ENCODE results near the gene CRB3. TPM values are rescaled to one million over a fixed set of nuclear protein-coding genes. Genes with fewer than 3 reads are reported as not detected.

The CRB3 gene
- total and polyA plus RNA-seq, 2 donors (not counting 1 experiment from before 2014, with no cell fraction given), result 0.17 TPM; not detected in 1

GRCh38 chr19:6459262-6460098, 4.6 kb upstream of the CRB3 start, which contains the start of gene SLC25A23:
Gene SLC25A23 (minus strand): TSS chr19:6459792. CDS start chr19:6459628, 164 bp downstream.
- no peaks in the 10 kb centered on the region for H4K20me1 ChIP-seq (ENCODE audit: control insufficient read depth, extremely low read depth, insufficient read depth, low read length)
- peak within 1 kb of the TSS; percentile 57 to 81 (median 68) for H3K4me3 ChIP-seq (replicated peaks in 1 of 4; ENCODE audit: control extremely low read depth in 1 of 4, insufficient read depth in 1 of 4, low read depth in 3 of 4, low read length in 4 of 4)
- H3K79me2 ChIP-seq (ENCODE audit: control insufficient read depth, insufficient read depth, low read length), result no peaks in the 10 kb centered on the region
- H3K9me3 ChIP-seq (ENCODE audit: control insufficient read depth, insufficient read depth, low read depth, low read length), result no peaks in the 10 kb centered on the region
- peaks cover 2% of the 10 kb centered on the region for H3K4me1 ChIP-seq (ENCODE audit: control insufficient read depth, extremely low read depth, insufficient read depth, low read length)
- H3K27me3 ChIP-seq (ENCODE audit: control insufficient read depth, insufficient read depth, low read length), result peaks cover 4% of the 10 kb centered on the region
- H3K4me2 ChIP-seq (ENCODE audit: extremely low read depth, insufficient read depth, low read length), result peak within 1 kb of the TSS; percentile 98
- H3K36me3 ChIP-seq (ENCODE audit: control insufficient read depth, insufficient read depth, low read length), result peaks cover 2% of the 10 kb centered on the region
- H2AFZ ChIP-seq (ENCODE audit: low read length), result peak within 1 kb of the TSS; percentile 92
- H3K27ac ChIP-seq (ENCODE audit: insufficient read depth, low read length), result no peak within 1 kb of the TSS
- DNase-seq (ENCODE audit: low read depth in 2 of 2), result peak; percentile 73 to 75
- H3K9ac ChIP-seq (ENCODE audit: insufficient read depth, low read length), result peak within 1 kb of the TSS; percentile 32
- TF ChIP-seq EZH2 (IDR thresholded peaks at IDR 0.05; ENCODE audit: low read length, missing control alignments) (no peak), CTCF (conservative IDR thresholded peaks at IDR 0.05 in 1 of 2, IDR thresholded peaks at IDR 0.05 in 1 of 2; ENCODE audit: low read depth in 1 of 2, low read length in 2 of 2) (no peak)

GRCh38 chr19:6460099-6460884, 3.8 kb upstream of the CRB3 start:
- no peaks in the 10 kb centered on the region for H4K20me1 ChIP-seq (ENCODE audit: control insufficient read depth, extremely low read depth, insufficient read depth, low read length)
- H3K4me3 ChIP-seq (replicated peaks in 1 of 4; ENCODE audit: control extremely low read depth in 1 of 4, insufficient read depth in 1 of 4, low read depth in 3 of 4, low read length in 4 of 4), result peak overlapping the region; percentile 57 to 81 (median 68)
- no peak overlapping the region for H3K27ac ChIP-seq (ENCODE audit: insufficient read depth, low read length)
- H3K9ac ChIP-seq (ENCODE audit: insufficient read depth, low read length), result no peak overlapping the region
- TF ChIP-seq CTCF (conservative IDR thresholded peaks at IDR 0.05 in 1 of 2, IDR thresholded peaks at IDR 0.05 in 1 of 2; ENCODE audit: low read depth in 1 of 2, low read length in 2 of 2) (peak; percentile 46 to 59), EZH2 (IDR thresholded peaks at IDR 0.05; ENCODE audit: low read length, missing control alignments) (no peak)
- H3K79me2 ChIP-seq (ENCODE audit: control insufficient read depth, insufficient read depth, low read length), result no peaks in the 10 kb centered on the region
- DNase-seq (ENCODE audit: low read depth in 2 of 2), result peak; percentile 98
- peaks cover 2% of the 10 kb centered on the region for H3K4me1 ChIP-seq (ENCODE audit: control insufficient read depth, extremely low read depth, insufficient read depth, low read length)
- H3K36me3 ChIP-seq (ENCODE audit: control insufficient read depth, insufficient read depth, low read length), result peaks cover 2% of the 10 kb centered on the region
- no peaks in the 10 kb centered on the region for H3K9me3 ChIP-seq (ENCODE audit: control insufficient read depth, insufficient read depth, low read depth, low read length)
- peak overlapping the region; percentile 92 for H2AFZ ChIP-seq (ENCODE audit: low read length)
- peak overlapping the region; percentile 98 for H3K4me2 ChIP-seq (ENCODE audit: extremely low read depth, insufficient read depth, low read length)
- peaks cover 5% of the 10 kb centered on the region for H3K27me3 ChIP-seq (ENCODE audit: control insufficient read depth, insufficient read depth, low read length)

- Histone ChIP-seq H3K4me2 (ENCODE audit: extremely low read depth, insufficient read depth, low read length) (no peak overlapping the region), H2AFZ (ENCODE audit: low read length) (no peak overlapping the region), H3K9me3 (ENCODE audit: control insufficient read depth, insufficient read depth, low read depth, low read length) (no peaks in the 10 kb centered on the region), H3K27ac (ENCODE audit: insufficient read depth, low read length) (no peak overlapping the region), H3K9ac (ENCODE audit: insufficient read depth, low read length) (no peak overlapping the region), H4K20me1 (ENCODE audit: control insufficient read depth, extremely low read depth, insufficient read depth, low read length) (no peaks in the 10 kb centered on the region), H3K4me1 (ENCODE audit: control insufficient read depth, extremely low read depth, insufficient read depth, low read length) (no peaks in the 10 kb centered on the region), H3K4me3 (replicated peaks in 1 of 4; ENCODE audit: control extremely low read depth in 1 of 4, insufficient read depth in 1 of 4, low read depth in 3 of 4, low read length in 4 of 4) (no peak overlapping the region), H3K79me2 (ENCODE audit: control insufficient read depth, insufficient read depth, low read length) (no peaks in the 10 kb centered on the region), H3K27me3 (ENCODE audit: control insufficient read depth, insufficient read depth, low read length) (peaks cover 7% of the 10 kb centered on the region), H3K36me3 (ENCODE audit: control insufficient read depth, insufficient read depth, low read length) (no peaks in the 10 kb centered on the region)
- DNase-seq (ENCODE audit: low read depth in 2 of 2), result no peak
- TF ChIP-seq CTCF (conservative IDR thresholded peaks at IDR 0.05 in 1 of 2, IDR thresholded peaks at IDR 0.05 in 1 of 2; ENCODE audit: low read depth in 1 of 2, low read length in 2 of 2), result no peak
- TF ChIP-seq EZH2 (IDR thresholded peaks at IDR 0.05; ENCODE audit: low read length, missing control alignments), result no peak
Observed at GRCh38 chr19:6465006-6465405, 935 bp downstream of the CRB3 start.
